WTC11 (cell line): ENCODE results near the gene SH3RF2. TPM values are rescaled to one million over a fixed set of nuclear protein-coding genes. Genes with fewer than 3 reads are reported as not detected.

Experiments
- ATAC-seq: fragments of 200-7000 bp; cut with Tn5 transposase; 2 replicates; pipeline ENCODE4 v1.10.0; 2021; ENCODE audit warnings: mild to moderate bottlenecking, moderate library complexity
- CTCF ChIA-PET: fragments of 300-600 bp; sonication (Branson Sonifier 250); formaldehyde crosslinking; loops from one replicate; lab custom pipeline; 2021; ENCODE audit warnings: antibody characterized with exemption; lab: Charles Lee
- POLR2A ChIA-PET: fragments of 350-600 bp; sonication (Branson Sonifier 250); formaldehyde crosslinking; loops from one replicate; lab custom pipeline; 2021; ENCODE audit warnings: antibody characterized with exemption; lab: Charles Lee
- DNase-seq: peaks from one replicate; pipeline ENCODE4 v3.0.0; 2021; ENCODE audit warnings: low spot score
- H3K27ac Mint-ChIP-seq: 2 replicates; pipeline ENCODE4 v1.8.0; 2021; ENCODE audit warnings: mixed read lengths
- H3K27me3 Mint-ChIP-seq: 2 replicates; pipeline ENCODE4 v1.8.0; 2021; ENCODE audit warnings: low read depth, mild to moderate bottlenecking, moderate library complexity, mixed read lengths
- H3K36me3 Mint-ChIP-seq: 2 replicates; pipeline ENCODE4 v1.8.0; 2021; ENCODE audit warnings: mixed read lengths
- H3K4me1 Mint-ChIP-seq: 2 replicates; pipeline ENCODE4 v1.8.0; 2022; ENCODE audit warnings: mixed read lengths
- H3K4me3 Mint-ChIP-seq: 2 replicates; pipeline ENCODE4 v1.8.0; 2021; ENCODE audit warnings: mild to moderate bottlenecking, moderate library complexity, mixed read lengths
- H3K9me3 Mint-ChIP-seq: 2 replicates; pipeline ENCODE4 v1.8.0; 2021; ENCODE audit warnings: mixed read lengths
- AFF4 ChIP-seq: sonication (generic); formaldehyde crosslinking; IDR thresholded peaks from 2 replicates; pipeline ENCODE4 v1.8.1; 2023; ENCODE audit warnings: mild to moderate bottlenecking, missing genetic modification reagents, borderline replicate concordance
- ATF3 ChIP-seq: sonication (generic); formaldehyde crosslinking; conservative IDR thresholded peaks from 2 replicates; pipeline ENCODE4 v1.8.1; 2022; ENCODE audit warnings: mild to moderate bottlenecking, missing genetic modification reagents
- E2F1 ChIP-seq: sonication (generic); formaldehyde crosslinking; IDR thresholded peaks from 2 replicates; pipeline ENCODE4 v1.8.0; 2022; ENCODE audit warnings: mild to moderate bottlenecking, missing genetic modification reagents
- ESRRA ChIP-seq: sonication (generic); formaldehyde crosslinking; IDR thresholded peaks from 2 replicates; pipeline ENCODE4 v1.8.1; 2022; ENCODE audit warnings: mild to moderate bottlenecking, missing genetic modification reagents, borderline replicate concordance
- ETV6 ChIP-seq: sonication (generic); formaldehyde crosslinking; IDR thresholded peaks from 2 replicates; pipeline ENCODE4 v1.8.1; 2022; ENCODE audit warnings: mild to moderate bottlenecking, missing genetic modification reagents
- HMGXB4 ChIP-seq: sonication (generic); formaldehyde crosslinking; IDR thresholded peaks from 2 replicates; pipeline ENCODE4 v1.8.1; 2023; ENCODE audit warnings: mild to moderate bottlenecking, moderate library complexity, missing genetic modification reagents
- PREB ChIP-seq: sonication (generic); formaldehyde crosslinking; IDR thresholded peaks from 2 replicates; pipeline ENCODE4 v1.8.1; 2022; ENCODE audit warnings: mild to moderate bottlenecking, missing genetic modification reagents, moderate library complexity, borderline replicate concordance
- TEAD4 ChIP-seq: sonication (generic); formaldehyde crosslinking; IDR thresholded peaks from 2 replicates; pipeline ENCODE4 v1.8.0; 2022; ENCODE audit warnings: mild to moderate bottlenecking, missing genetic modification reagents
- TP53 ChIP-seq: sonication (generic); formaldehyde crosslinking; IDR thresholded peaks from 2 replicates; pipeline ENCODE4 v1.8.1; 2023; ENCODE audit warnings: mild to moderate bottlenecking, missing genetic modification reagents
- ZNF396 ChIP-seq: fragments of 250-450 bp; sonication (Bioruptor Pico); IDR thresholded peaks from 2 replicates; pipeline ENCODE4 v1.8.0; 2021; ENCODE audit warnings: mild to moderate bottlenecking, moderate library complexity, borderline replicate concordance
- ZNF671 ChIP-seq: fragments of 250-450 bp; sonication (Bioruptor Pico); IDR thresholded peaks from 2 replicates; pipeline ENCODE4 v1.8.0; 2021; ENCODE audit warnings: mild to moderate bottlenecking
- total RNA-seq: library from RNA; stranded (reverse); gene quantifications from 3 replicates; pipeline ENCODE4 v1.2.3, GENCODE V29; 2021
- TF ChIP-seq, protein P1 (sequence below): fragments of 250-450 bp; sonication (Bioruptor Pico); IDR thresholded peaks from 2 replicates; pipeline ENCODE4 v1.9.0; 2021; ENCODE audit warnings: mild to moderate bottlenecking, borderline replicate concordance
- TF ChIP-seq, protein P2 (sequence below): sonication (generic); formaldehyde crosslinking; IDR thresholded peaks from 2 replicates; pipeline ENCODE4 v1.8.0; 2022; ENCODE audit warnings: mild to moderate bottlenecking, missing genetic modification reagents
- TF ChIP-seq, protein P3 (sequence below): fragments of 250-450 bp; sonication (Bioruptor Pico); IDR thresholded peaks from 2 replicates; pipeline ENCODE4 v1.9.0; 2021; ENCODE audit warnings: moderate library complexity, mild to moderate bottlenecking, inconsistent platforms, borderline replicate concordance

Gene SH3RF2
- total RNA-seq, 1 experiment from 2014 or later: 0.83 TPM

DNA sequence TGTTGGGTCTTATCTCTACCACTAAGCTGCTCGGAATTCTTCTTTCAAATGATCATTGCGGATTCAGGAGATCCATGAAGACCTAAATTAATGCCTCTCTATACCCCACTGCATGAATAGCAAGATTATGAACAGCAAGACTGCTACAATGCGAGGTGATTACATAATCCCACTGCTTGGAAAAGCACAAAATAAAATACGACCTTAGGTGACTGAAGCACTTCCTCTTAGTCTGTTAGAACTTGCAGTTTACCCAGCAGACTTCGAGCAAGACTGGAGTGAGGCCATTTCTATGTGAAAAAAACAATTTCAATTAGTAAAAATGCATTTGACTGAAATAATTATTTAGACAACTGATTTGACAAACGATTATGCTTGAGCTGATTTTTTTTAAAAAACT is 59.8 kb downstream of the SH3RF2 start (continued):
- no peak for TF ChIP-seq AFF4 (CRISPR knock-in tag)
- TF ChIP-seq, protein P1, sequence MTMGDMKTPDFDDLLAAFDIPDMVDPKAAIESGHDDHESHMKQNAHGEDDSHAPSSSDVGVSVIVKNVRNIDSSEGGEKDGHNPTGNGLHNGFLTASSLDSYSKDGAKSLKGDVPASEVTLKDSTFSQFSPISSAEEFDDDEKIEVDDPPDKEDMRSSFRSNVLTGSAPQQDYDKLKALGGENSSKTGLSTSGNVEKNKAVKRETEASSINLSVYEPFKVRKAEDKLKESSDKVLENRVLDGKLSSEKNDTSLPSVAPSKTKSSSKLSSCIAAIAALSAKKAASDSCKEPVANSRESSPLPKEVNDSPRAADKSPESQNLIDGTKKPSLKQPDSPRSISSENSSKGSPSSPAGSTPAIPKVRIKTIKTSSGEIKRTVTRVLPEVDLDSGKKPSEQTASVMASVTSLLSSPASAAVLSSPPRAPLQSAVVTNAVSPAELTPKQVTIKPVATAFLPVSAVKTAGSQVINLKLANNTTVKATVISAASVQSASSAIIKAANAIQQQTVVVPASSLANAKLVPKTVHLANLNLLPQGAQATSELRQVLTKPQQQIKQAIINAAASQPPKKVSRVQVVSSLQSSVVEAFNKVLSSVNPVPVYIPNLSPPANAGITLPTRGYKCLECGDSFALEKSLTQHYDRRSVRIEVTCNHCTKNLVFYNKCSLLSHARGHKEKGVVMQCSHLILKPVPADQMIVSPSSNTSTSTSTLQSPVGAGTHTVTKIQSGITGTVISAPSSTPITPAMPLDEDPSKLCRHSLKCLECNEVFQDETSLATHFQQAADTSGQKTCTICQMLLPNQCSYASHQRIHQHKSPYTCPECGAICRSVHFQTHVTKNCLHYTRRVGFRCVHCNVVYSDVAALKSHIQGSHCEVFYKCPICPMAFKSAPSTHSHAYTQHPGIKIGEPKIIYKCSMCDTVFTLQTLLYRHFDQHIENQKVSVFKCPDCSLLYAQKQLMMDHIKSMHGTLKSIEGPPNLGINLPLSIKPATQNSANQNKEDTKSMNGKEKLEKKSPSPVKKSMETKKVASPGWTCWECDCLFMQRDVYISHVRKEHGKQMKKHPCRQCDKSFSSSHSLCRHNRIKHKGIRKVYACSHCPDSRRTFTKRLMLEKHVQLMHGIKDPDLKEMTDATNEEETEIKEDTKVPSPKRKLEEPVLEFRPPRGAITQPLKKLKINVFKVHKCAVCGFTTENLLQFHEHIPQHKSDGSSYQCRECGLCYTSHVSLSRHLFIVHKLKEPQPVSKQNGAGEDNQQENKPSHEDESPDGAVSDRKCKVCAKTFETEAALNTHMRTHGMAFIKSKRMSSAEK (CRISPR knock-in tag): no peak
- TF ChIP-seq HMGXB4 (CRISPR knock-in tag): no peak
- TF ChIP-seq, protein P2, sequence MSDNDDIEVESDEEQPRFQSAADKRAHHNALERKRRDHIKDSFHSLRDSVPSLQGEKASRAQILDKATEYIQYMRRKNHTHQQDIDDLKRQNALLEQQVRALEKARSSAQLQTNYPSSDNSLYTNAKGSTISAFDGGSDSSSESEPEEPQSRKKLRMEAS (CRISPR knock-in tag): no peak
- TF ChIP-seq ZNF396 (CRISPR knock-in tag): no peak
- no peak for TF ChIP-seq ESRRA
- no peak for TF ChIP-seq TP53 (CRISPR knock-in tag)
- TF ChIP-seq TEAD4 (CRISPR knock-in tag): no peak

DNA sequence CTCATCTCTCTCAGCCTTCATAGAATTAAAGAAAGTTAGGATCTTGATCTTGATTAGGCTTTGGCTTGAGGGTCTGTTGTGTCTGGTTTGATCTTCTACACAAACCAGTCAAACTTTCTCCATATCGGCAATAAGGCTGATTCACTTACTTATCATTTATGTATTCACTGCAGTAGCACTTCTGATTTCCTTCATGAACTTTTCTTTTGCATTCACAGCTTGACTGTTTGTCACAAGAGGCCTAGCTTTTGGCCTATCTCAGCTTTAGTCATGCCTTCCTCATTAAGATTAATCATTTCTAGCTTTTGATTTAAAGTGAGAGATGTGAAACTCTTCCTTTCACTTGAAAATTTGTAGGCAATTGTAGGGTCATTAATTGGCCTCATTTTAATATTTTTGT is 62.8 kb downstream of the SH3RF2 start:
- POLR2A ChIA-PET: interaction anchor here (0.5 kb wide), 1 partner anchor 174 kb away, joined by 4 read pairs; no protein-coding TSS in a partner anchor
- no peaks in the 10 kb centered on the region; the same call in 1 of the 2 replicates for H3K27me3 Mint-ChIP-seq
- no peak overlapping the region for H3K27ac Mint-ChIP-seq
- peaks cover 16% of the 10 kb centered on the region for H3K9me3 Mint-ChIP-seq
- CTCF ChIA-PET: no interaction called here
- DNase-seq: no peak
- no peak overlapping the region for H3K4me3 Mint-ChIP-seq
- peaks cover 9% of the 10 kb centered on the region for H3K36me3 Mint-ChIP-seq
- H3K4me1 Mint-ChIP-seq: no peaks in the 10 kb centered on the region
- no peak for ATAC-seq
- TF ChIP-seq ZNF671 (CRISPR knock-in tag): no peak
- TF ChIP-seq, protein P3, sequence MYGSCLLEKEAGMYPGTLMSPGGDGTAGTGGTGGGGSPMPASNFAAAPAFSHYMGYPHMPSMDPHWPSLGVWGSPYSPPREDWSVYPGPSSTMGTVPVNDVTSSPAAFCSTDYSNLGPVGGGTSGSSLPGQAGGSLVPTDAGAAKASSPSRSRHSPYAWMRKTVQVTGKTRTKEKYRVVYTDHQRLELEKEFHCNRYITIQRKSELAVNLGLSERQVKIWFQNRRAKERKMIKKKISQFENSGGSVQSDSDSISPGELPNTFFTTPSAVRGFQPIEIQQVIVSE (CRISPR knock-in tag): no peak
- no peak for TF ChIP-seq E2F1 (CRISPR knock-in tag)
- no peak for TF ChIP-seq PREB (CRISPR knock-in tag)
- no peak for TF ChIP-seq ESRRA
- no peak for TF ChIP-seq ETV6 (CRISPR knock-in tag)
- TF ChIP-seq ATF3 (CRISPR knock-in tag): no peak
- TF ChIP-seq, protein P1 (CRISPR knock-in tag): no peak
